HepG2 (cell line): Measurements from ENCODE around the gene PTPA. TPM values are rescaled to one million over a fixed set of nuclear protein-coding genes. Genes with fewer than 3 reads are reported as not detected.
A peak's percentile ranks its signal among the peaks of the same experiment; 100 is the strongest.

Source experiments
- ARNTL ChIP-seq: sonication (generic); formaldehyde crosslinking; IDR thresholded peaks from 2 replicates; pipeline ENCODE4 v1.4.0; 2020; ENCODE audit warnings: mild to moderate bottlenecking, missing genetic modification reagents
- ATAD3A ChIP-seq: sonication (generic); formaldehyde crosslinking; IDR thresholded peaks from 2 replicates; pipeline ENCODE4 v1.4.0; 2020; ENCODE audit warnings: missing genetic modification reagents
- BORCS8-MEF2B ChIP-seq: sonication (generic); formaldehyde crosslinking; IDR thresholded peaks from 2 replicates; pipeline ENCODE4 v1.8.0; 2022; ENCODE audit warnings: mild to moderate bottlenecking, missing genetic modification reagents
- CBFB ChIP-seq: sonication (generic); formaldehyde crosslinking; IDR thresholded peaks from 2 replicates; pipeline ENCODE4 v1.4.0; 2020; ENCODE audit warnings: missing genetic modification reagents
- CEBPG ChIP-seq: IDR thresholded peaks from 2 replicates; pipeline ENCODE4 v1.6.1; 2016
- CHD2 ChIP-seq: IDR thresholded peaks from 2 replicates; pipeline ENCODE4 v1.6.1; 2011; ENCODE audit warnings: low read depth, low read length, improper control_type of control experiment
- FUBP1 ChIP-seq: sonication (generic); formaldehyde crosslinking; IDR thresholded peaks from 2 replicates; pipeline ENCODE4 v1.5.1; 2020; ENCODE audit warnings: missing genetic modification reagents, mild to moderate bottlenecking, borderline replicate concordance
- HNF4A ChIP-seq: sonication (generic); formaldehyde crosslinking; IDR thresholded peaks from 2 replicates; pipeline ENCODE4 v1.4.0; 2020; ENCODE audit warnings: missing genetic modification reagents
- KLF11 ChIP-seq: IDR thresholded peaks from 2 replicates; pipeline ENCODE4 v1.6.1; 2016; ENCODE audit warnings: missing compliant biosample characterization
- MZF1 ChIP-seq: sonication (generic); formaldehyde crosslinking; IDR thresholded peaks from 2 replicates; pipeline ENCODE4 v1.8.1; 2023; ENCODE audit warnings: mild to moderate bottlenecking, missing genetic modification reagents, borderline replicate concordance
- NFIC ChIP-seq: IDR thresholded peaks from 2 replicates; pipeline ENCODE4 v1.6.1; 2012; ENCODE audit warnings: mild to moderate bottlenecking, low read length, inconsistent platforms
- PCBP1 ChIP-seq: fragments of 200-400 bp; formaldehyde crosslinking; IDR thresholded peaks from 2 replicates; pipeline ENCODE4 v1.6.1; 2017; ENCODE audit warnings: mild to moderate bottlenecking, low read depth, low read length, borderline replicate concordance
- PHF8 ChIP-seq: sonication (generic); formaldehyde crosslinking; IDR thresholded peaks from 2 replicates; pipeline ENCODE4 v1.5.0; 2020; ENCODE audit warnings: missing genetic modification reagents
- RFX1 ChIP-seq: fragments of 450-650 bp; IDR thresholded peaks from 2 replicates; pipeline ENCODE4 v1.6.1; 2017
- RORA ChIP-seq: sonication (generic); formaldehyde crosslinking; IDR thresholded peaks from 2 replicates; pipeline ENCODE4 v1.5.0; 2020; ENCODE audit warnings: mild to moderate bottlenecking, missing genetic modification reagents, moderate library complexity
- SMAD1 ChIP-seq: sonication (generic); formaldehyde crosslinking; IDR thresholded peaks from 2 replicates; pipeline ENCODE4 v1.4.0; 2020; ENCODE audit warnings: missing genetic modification reagents, low read depth, mild to moderate bottlenecking, borderline replicate concordance
- SP5 ChIP-seq: IDR thresholded peaks from 2 replicates; pipeline ENCODE4 v1.6.1; 2016; ENCODE audit warnings: low read depth, borderline replicate concordance
- TCF7L2 ChIP-seq: IDR thresholded peaks from 2 replicates; pipeline ENCODE4 v1.6.1; 2011; ENCODE audit warnings: mild to moderate bottlenecking, low read depth, low read length, moderate library complexity
- TRIM22 ChIP-seq: fragments of 450-650 bp; IDR thresholded peaks from 2 replicates; pipeline ENCODE4 v1.6.1; 2017
- ZNF235 ChIP-seq: sonication (generic); formaldehyde crosslinking; IDR thresholded peaks from 2 replicates; pipeline ENCODE4 v1.8.1; 2023; ENCODE audit warnings: mild to moderate bottlenecking, missing genetic modification reagents, borderline replicate concordance
- ZNF282 ChIP-seq: fragments of 450-650 bp; IDR thresholded peaks from 2 replicates; pipeline ENCODE4 v1.6.1; 2018; ENCODE audit not compliant: partially characterized antibody
- ZNF292 ChIP-seq: sonication (generic); formaldehyde crosslinking; IDR thresholded peaks from 2 replicates; pipeline ENCODE4 v1.8.1; 2022; ENCODE audit warnings: mild to moderate bottlenecking, low read depth, missing genetic modification reagents, borderline replicate concordance
- ZNF296 ChIP-seq: sonication (generic); formaldehyde crosslinking; conservative IDR thresholded peaks from 2 replicates; pipeline ENCODE4 v1.5.0; 2020; ENCODE audit warnings: mild to moderate bottlenecking, missing genetic modification reagents
- ZNF460 ChIP-seq: sonication (generic); formaldehyde crosslinking; IDR thresholded peaks from 2 replicates; pipeline ENCODE4 v1.5.1; 2020; ENCODE audit warnings: missing genetic modification reagents, mild to moderate bottlenecking, borderline replicate concordance
- ZNF589 ChIP-seq: sonication (generic); formaldehyde crosslinking; conservative IDR thresholded peaks from 2 replicates; pipeline ENCODE4 v1.8.0; 2022; ENCODE audit warnings: mild to moderate bottlenecking, moderate library complexity, missing genetic modification reagents
- ZNF615 ChIP-seq: sonication (generic); formaldehyde crosslinking; IDR thresholded peaks from 2 replicates; pipeline ENCODE4 v1.5.0; 2020; ENCODE audit warnings: mild to moderate bottlenecking, missing genetic modification reagents, borderline replicate concordance
- ZNF740 ChIP-seq: sonication (generic); formaldehyde crosslinking; IDR thresholded peaks from 2 replicates; pipeline ENCODE4 v1.4.0; 2020; ENCODE audit warnings: missing genetic modification reagents
- ZNF879 ChIP-seq: sonication (generic); formaldehyde crosslinking; IDR thresholded peaks from 2 replicates; pipeline ENCODE4 v1.8.1; 2023; ENCODE audit warnings: missing genetic modification reagents
- polyA plus RNA-seq, 8 experiments: library from polyadenylated mRNA; depleted of rRNA in 3 of 8; stranded (reverse) in 7 of 8; unstranded in 1 of 8; fragments of >200 nt; fragmentation: Illumina TruSeq in 4 of 8; extraction: Trizol in 4 of 8; gene quantifications; 2 replicates each; pipeline versions ENCODE4 v1.2.1 to v1.2.3, GENCODE V29; 2011 to 2016; ENCODE audit warnings: low read depth in 4 of 8, missing spikeins in 1 of 8, mixed read lengths in 1 of 8; ENCODE audit not compliant: insufficient read depth in 1 of 8
- total RNA-seq, 5 experiments: library from RNA; depleted of rRNA; stranded (reverse); fragments of >200 nt; fragmentation: Illumina TruSeq; extraction: Trizol; gene quantifications; 2 replicates each; pipeline ENCODE4 v1.2.3, GENCODE V29; 2016; ENCODE audit warnings: low read depth in 1 of 5

The PTPA gene
- total and polyA plus RNA-seq, 2 of the 13 experiments (the other 11 are each of a cell fraction or from before 2014, with no cell fraction given) = 79.3 to 105 TPM

- no peak for TF ChIP-seq ATAD3A
- peak; percentile 32; the same call in 1 of the 2 replicates for TF ChIP-seq SP5 (CRISPR knock-in tag)
- TF ChIP-seq ZNF292 (CRISPR knock-in tag) = no peak
- no peak for TF ChIP-seq TCF7L2
- no peak for TF ChIP-seq RFX1
- TF ChIP-seq HNF4A (CRISPR knock-in tag) = no peak
- TF ChIP-seq MZF1 = no peak
- no peak for TF ChIP-seq ZNF460
- no peak for TF ChIP-seq RORA (CRISPR knock-in tag)
- no peak for TF ChIP-seq ARNTL (CRISPR knock-in tag)
- TF ChIP-seq KLF11 (CRISPR knock-in tag) = no peak
- no peak for TF ChIP-seq BORCS8-MEF2B (CRISPR knock-in tag)
- TF ChIP-seq FUBP1 = 0 out of 2 replicates have a peak, but pooled peaks have one; percentile 81
- TF ChIP-seq CHD2 = no peak
- TF ChIP-seq ZNF235 (CRISPR knock-in tag) = no peak
- 0 out of 2 replicates have a peak, but pooled peaks have one; percentile 15 for TF ChIP-seq SMAD1 (CRISPR knock-in tag)
- TF ChIP-seq CEBPG (CRISPR knock-in tag) = no peak
- TF ChIP-seq PHF8 (CRISPR knock-in tag) = peak; percentile 87
- TF ChIP-seq CBFB (CRISPR knock-in tag) = peak; percentile 56; the same call in 1 of the 2 replicates
- peak; percentile 45; the same call in 1 of the 2 replicates for TF ChIP-seq ZNF879
- TF ChIP-seq TRIM22 = no peak
- 0 out of 2 replicates have a peak, but pooled peaks have one; percentile 21 for TF ChIP-seq ZNF615 (CRISPR knock-in tag)
- no peak for TF ChIP-seq NFIC
- no peak; the same call in 1 of the 2 replicates for TF ChIP-seq ZNF589 (CRISPR knock-in tag)
- no peak for TF ChIP-seq PCBP1
- TF ChIP-seq ZNF282 = no peak
- 0 out of 2 replicates have a peak, but pooled peaks have one; percentile 37 for TF ChIP-seq ZNF740 (CRISPR knock-in tag)
- no peak for TF ChIP-seq ZNF296 (CRISPR knock-in tag)
These were observed at the start of gene PTPA, which contains the start of gene CRAT (continued) for GRCh38 chr9:129110740-129111527.
